ENCODE measurements around the gene PBX3. TPM values are rescaled to one million over a fixed set of nuclear protein-coding genes. Genes with fewer than 3 reads are reported as not detected.

Gene PBX3
- total RNA-seq, 1 experiment from 2014 or later: 39.0 TPM

DNA sequence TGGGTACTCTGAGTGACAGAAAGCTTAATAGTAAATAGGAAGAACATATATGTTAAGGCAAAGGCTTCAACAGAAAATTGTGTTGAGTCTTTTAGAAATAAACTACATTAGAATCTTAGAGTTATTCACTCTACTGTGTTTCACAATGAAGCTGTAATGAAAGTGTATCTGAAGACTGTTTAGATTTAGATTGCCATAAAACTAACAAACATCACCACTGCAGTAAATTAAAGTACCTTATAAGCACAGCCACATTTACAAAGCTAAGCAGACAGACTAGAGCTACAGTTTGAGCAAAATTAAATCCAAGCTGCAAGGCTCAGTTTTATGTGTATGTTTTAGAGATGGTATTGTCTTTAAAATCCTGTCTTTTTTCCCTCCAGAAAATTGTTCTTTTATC is 172.4 kb downstream of the PBX3 start:
- intact Hi-C loops (cut with micrococcal nuclease; ENCODE audit: unreplicated experiment): no loop called here
- no peak for TF ChIP-seq TCF7L2 (IDR thresholded peaks at IDR 0.05; ENCODE audit: low read depth, low read length)
- TF ChIP-seq, protein P1, sequence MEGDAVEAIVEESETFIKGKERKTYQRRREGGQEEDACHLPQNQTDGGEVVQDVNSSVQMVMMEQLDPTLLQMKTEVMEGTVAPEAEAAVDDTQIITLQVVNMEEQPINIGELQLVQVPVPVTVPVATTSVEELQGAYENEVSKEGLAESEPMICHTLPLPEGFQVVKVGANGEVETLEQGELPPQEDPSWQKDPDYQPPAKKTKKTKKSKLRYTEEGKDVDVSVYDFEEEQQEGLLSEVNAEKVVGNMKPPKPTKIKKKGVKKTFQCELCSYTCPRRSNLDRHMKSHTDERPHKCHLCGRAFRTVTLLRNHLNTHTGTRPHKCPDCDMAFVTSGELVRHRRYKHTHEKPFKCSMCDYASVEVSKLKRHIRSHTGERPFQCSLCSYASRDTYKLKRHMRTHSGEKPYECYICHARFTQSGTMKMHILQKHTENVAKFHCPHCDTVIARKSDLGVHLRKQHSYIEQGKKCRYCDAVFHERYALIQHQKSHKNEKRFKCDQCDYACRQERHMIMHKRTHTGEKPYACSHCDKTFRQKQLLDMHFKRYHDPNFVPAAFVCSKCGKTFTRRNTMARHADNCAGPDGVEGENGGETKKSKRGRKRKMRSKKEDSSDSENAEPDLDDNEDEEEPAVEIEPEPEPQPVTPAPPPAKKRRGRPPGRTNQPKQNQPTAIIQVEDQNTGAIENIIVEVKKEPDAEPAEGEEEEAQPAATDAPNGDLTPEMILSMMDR (IDR thresholded peaks at IDR 0.05): no peak
- TF ChIP-seq SIN3A (IDR thresholded peaks at IDR 0.05; ENCODE audit: borderline replicate concordance, insufficient read depth, low read depth, low read length): no peak
- TF ChIP-seq POLR2AphosphoS5 (IDR thresholded peaks at IDR 0.05; ENCODE audit: low read depth, low read length): no peak
- Histone ChIP-seq H3K4me3 (ENCODE audit: low read depth in 2 of 2, low read length in 2 of 2) (no peak overlapping the region), H3K36me3 (ENCODE audit: control insufficient read depth, insufficient read depth, low read length) (no peaks in the 10 kb centered on the region), H3K4me1 (ENCODE audit: control insufficient read depth, insufficient read depth, low read length) (no peaks in the 10 kb centered on the region; the same call in 1 of the 2 replicates), H3K27ac (ENCODE audit: low read length) (no peak overlapping the region), H3K9me3 (ENCODE audit: control insufficient read depth, insufficient read depth, low read depth, low read length) (no peaks in the 10 kb centered on the region), H3K27me3 (ENCODE audit: control insufficient read depth, insufficient read depth, low read length) (no peaks in the 10 kb centered on the region)
- BruUV-seq (replicated peaks): no TSS peak
- DNase-seq (ENCODE audit: low read depth, low spot score) (no peak), ATAC-seq (no peak)
- ChIA-PET CTCF (no interaction called here), POLR2A (no interaction called here)
- in situ Hi-C loops (cut with HindIII; ENCODE audit: low pct_unique_long_range_greater_than_20kb, low sequenced_read_pairs): no loop called here

DNA sequence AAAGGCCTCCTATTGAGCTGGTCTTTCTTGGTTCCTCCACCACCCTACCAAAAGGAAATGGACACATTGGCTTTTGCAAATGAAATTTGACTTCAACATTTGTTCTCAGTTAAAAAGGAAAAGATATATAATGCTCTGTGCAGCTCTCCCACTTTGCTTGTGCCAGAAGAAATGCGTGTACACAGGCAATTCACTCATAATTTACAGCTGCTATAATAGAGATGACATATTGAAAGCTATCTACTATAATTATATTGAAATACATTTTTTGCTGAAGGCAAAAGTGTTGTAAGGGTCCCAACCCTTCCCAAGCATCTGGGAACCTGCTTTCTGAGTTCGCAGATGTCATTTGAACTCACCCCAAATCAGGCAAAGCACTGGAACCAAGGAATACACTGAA is 173.2 kb downstream of the PBX3 start:
- H3K4me1 ChIP-seq (ENCODE audit: control insufficient read depth, insufficient read depth, low read length): no peaks in the 10 kb centered on the region
- in situ Hi-C loops (cut with HindIII; ENCODE audit: low pct_unique_long_range_greater_than_20kb, low sequenced_read_pairs): no loop called here
- H3K4me3 ChIP-seq (ENCODE audit: low read depth in 2 of 2, low read length in 2 of 2): no peak overlapping the region
- H3K36me3 ChIP-seq (ENCODE audit: control insufficient read depth, insufficient read depth, low read length): no peaks in the 10 kb centered on the region
- no peak for ATAC-seq
- ChIA-PET POLR2A (no interaction called here), CTCF (interaction anchor here (0.6 kb wide), 1 partner anchor 684 kb away, joined by 3 read pairs; no protein-coding TSS in a partner anchor)
- no peaks in the 10 kb centered on the region for H3K9me3 ChIP-seq (ENCODE audit: control insufficient read depth, insufficient read depth, low read depth, low read length)
- no peak for DNase-seq (ENCODE audit: low read depth, low spot score)
- TF ChIP-seq, protein P2, sequence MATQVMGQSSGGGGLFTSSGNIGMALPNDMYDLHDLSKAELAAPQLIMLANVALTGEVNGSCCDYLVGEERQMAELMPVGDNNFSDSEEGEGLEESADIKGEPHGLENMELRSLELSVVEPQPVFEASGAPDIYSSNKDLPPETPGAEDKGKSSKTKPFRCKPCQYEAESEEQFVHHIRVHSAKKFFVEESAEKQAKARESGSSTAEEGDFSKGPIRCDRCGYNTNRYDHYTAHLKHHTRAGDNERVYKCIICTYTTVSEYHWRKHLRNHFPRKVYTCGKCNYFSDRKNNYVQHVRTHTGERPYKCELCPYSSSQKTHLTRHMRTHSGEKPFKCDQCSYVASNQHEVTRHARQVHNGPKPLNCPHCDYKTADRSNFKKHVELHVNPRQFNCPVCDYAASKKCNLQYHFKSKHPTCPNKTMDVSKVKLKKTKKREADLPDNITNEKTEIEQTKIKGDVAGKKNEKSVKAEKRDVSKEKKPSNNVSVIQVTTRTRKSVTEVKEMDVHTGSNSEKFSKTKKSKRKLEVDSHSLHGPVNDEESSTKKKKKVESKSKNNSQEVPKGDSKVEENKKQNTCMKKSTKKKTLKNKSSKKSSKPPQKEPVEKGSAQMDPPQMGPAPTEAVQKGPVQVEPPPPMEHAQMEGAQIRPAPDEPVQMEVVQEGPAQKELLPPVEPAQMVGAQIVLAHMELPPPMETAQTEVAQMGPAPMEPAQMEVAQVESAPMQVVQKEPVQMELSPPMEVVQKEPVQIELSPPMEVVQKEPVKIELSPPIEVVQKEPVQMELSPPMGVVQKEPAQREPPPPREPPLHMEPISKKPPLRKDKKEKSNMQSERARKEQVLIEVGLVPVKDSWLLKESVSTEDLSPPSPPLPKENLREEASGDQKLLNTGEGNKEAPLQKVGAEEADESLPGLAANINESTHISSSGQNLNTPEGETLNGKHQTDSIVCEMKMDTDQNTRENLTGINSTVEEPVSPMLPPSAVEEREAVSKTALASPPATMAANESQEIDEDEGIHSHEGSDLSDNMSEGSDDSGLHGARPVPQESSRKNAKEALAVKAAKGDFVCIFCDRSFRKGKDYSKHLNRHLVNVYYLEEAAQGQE (IDR thresholded peaks at IDR 0.05; ENCODE audit: insufficient read depth in 1 of 2, low read depth in 2 of 2, low read length in 1 of 2): no peak
- TF ChIP-seq, protein P1 (IDR thresholded peaks at IDR 0.05): no peak
- TF ChIP-seq SIN3A (IDR thresholded peaks at IDR 0.05; ENCODE audit: borderline replicate concordance, insufficient read depth, low read depth, low read length) (no peak), POLR2AphosphoS5 (IDR thresholded peaks at IDR 0.05; ENCODE audit: low read depth, low read length) (no peak), TCF7L2 (IDR thresholded peaks at IDR 0.05; ENCODE audit: low read depth, low read length) (no peak)
- BruUV-seq (replicated peaks): no TSS peak
- intact Hi-C loops (cut with micrococcal nuclease; ENCODE audit: unreplicated experiment): no loop called here
- no peak overlapping the region for H3K27ac ChIP-seq (ENCODE audit: low read length)
- no peaks in the 10 kb centered on the region for H3K27me3 ChIP-seq (ENCODE audit: control insufficient read depth, insufficient read depth, low read length)
